ENCODE results near the gene SETBP1. TPM values are rescaled to one million over a fixed set of nuclear protein-coding genes. Genes with fewer than 3 reads are reported as not detected.

The SETBP1 gene
- total and polyA plus RNA-seq, 9 of the 15 experiments (the other 6 are each of a cell fraction or from before 2014, with no cell fraction given): under 0.01 to 0.13 (median 0.04) TPM

GRCh38 chr18:44828080-44828479 lies 147.4 kb downstream of the SETBP1 start (continued):
- TF ChIP-seq PRDM10 (IDR thresholded peaks at IDR 0.05; ENCODE audit: partially characterized antibody) (no peak), ZNF24 (IDR thresholded peaks at IDR 0.05) (no peak), ETS2 (tag; IDR thresholded peaks at IDR 0.05; ENCODE audit: borderline replicate concordance, poor library complexity, severe bottlenecking) (no peak), PTRF (tag; IDR thresholded peaks at IDR 0.05) (no peak), NCOA6 (IDR thresholded peaks at IDR 0.05) (no peak), ERF (CRISPR knock-in tag; IDR thresholded peaks at IDR 0.05) (no peak)

GRCh38 chr18:44830581-44830980 lies 149.9 kb downstream of the SETBP1 start:
- Histone ChIP-seq H3K9me1 (ENCODE audit: control insufficient read depth, insufficient read depth, low read length) (no peaks in the 10 kb centered on the region), H3K4me2 (ENCODE audit: insufficient read depth, low read length) (no peak overlapping the region), H3K27ac (ENCODE audit: extremely low read depth, low read depth, low read length) (no peak overlapping the region), H3K36me3 (ENCODE audit: control insufficient read depth, insufficient read depth, low read length) (no peaks in the 10 kb centered on the region), H3K9me3 (replicated peaks; ENCODE audit: control insufficient read depth, insufficient read depth, low read depth, low read length) (no peaks in the 10 kb centered on the region), H3K4me3 (no peak overlapping the region), H3K27me3 (ENCODE audit: control insufficient read depth in 2 of 2, insufficient read depth in 2 of 2, low read length in 2 of 2) (no peaks in the 10 kb centered on the region), H4K20me1 (replicated peaks; ENCODE audit: control insufficient read depth, insufficient read depth, low read length) (no peaks in the 10 kb centered on the region), H2AFZ (ENCODE audit: low read depth, low read length) (no peak overlapping the region), H3K79me2 (ENCODE audit: control insufficient read depth, insufficient read depth, low read length) (no peaks in the 10 kb centered on the region), H3K9ac (ENCODE audit: insufficient read depth in 1 of 2, low read depth in 2 of 2, low read length in 2 of 2) (no peak overlapping the region), H3K4me1 (replicated peaks in 1 of 2; ENCODE audit: control insufficient read depth in 2 of 2, insufficient read depth in 2 of 2, low read length in 2 of 2) (no peaks in the 10 kb centered on the region)
- in situ Hi-C loops (cut with MboI) (no loop called here), intact Hi-C loops (cut with micrococcal nuclease) (no loop called here)
- ATAC-seq (no peak), FAIRE-seq (no peak), DNase-seq (ENCODE audit: extremely low read depth in 1 of 4, low spot score in 3 of 4) (no peak)
- POLR2A ChIA-PET: no interaction called here
- 0% methylated on average over 1 of the region's 1 CpG for WGBS (ENCODE audit: insufficient coverage, low coverage, missing lambda C conversion rate)
- CTCF ChIA-PET (ENCODE audit: low intra/inter-chr PET ratio): no interaction called here
- no TSS peak for BruUV-seq (replicated peaks)
- TF ChIP-seq IRF9 (tag; IDR thresholded peaks at IDR 0.05): no peak
- TF ChIP-seq ZNF408 (CRISPR knock-in tag; IDR thresholded peaks at IDR 0.05; ENCODE audit: low read depth): no peak
- no peak for TF ChIP-seq ZNF766 (CRISPR knock-in tag; conservative IDR thresholded peaks at IDR 0.05)
- no peak for TF ChIP-seq AFF4 (CRISPR knock-in tag; IDR thresholded peaks at IDR 0.05)
- TF ChIP-seq ZNF717 (CRISPR knock-in tag; IDR thresholded peaks at IDR 0.05): no peak
- no peak for TF ChIP-seq NFYB (IDR thresholded peaks at IDR 0.05; ENCODE audit: extremely low read depth, insufficient read length)
- no peak for TF ChIP-seq TEAD1 (CRISPR knock-in tag; IDR thresholded peaks at IDR 0.05)
